H1 (cell line): Measurements from ENCODE around the gene TNRC6A.

Experiments
- CTCF ChIP-seq, 3 experiments: IDR thresholded peaks; 1 replicate in 2 of 3; 2 replicates in 1 of 3; pipeline versions ENCODE4 v1.5.1 to v1.6.1; 2011; ENCODE audit warnings: low read length in 3 of 3, mild to moderate bottlenecking in 3 of 3, inconsistent platforms in 2 of 3, low read depth in 1 of 3, moderate library complexity in 1 of 3; ENCODE audit not compliant: insufficient read depth in 1 of 3; ENCODE audit errors: control extremely low read depth in 1 of 3
- EGR1 ChIP-seq: IDR thresholded peaks from 2 replicates; pipeline ENCODE4 v1.6.1; 2011; ENCODE audit warnings: low read depth, low read length, borderline replicate concordance
- EP300 ChIP-seq, 2 experiments: IDR thresholded peaks; 1 replicate in 1 of 2; 2 replicates in 1 of 2; pipeline ENCODE4 v1.6.1; 2011 to 2012; ENCODE audit warnings: low read depth in 2 of 2, low read length in 2 of 2, mild to moderate bottlenecking in 2 of 2, borderline replicate concordance in 1 of 2, inconsistent platforms in 1 of 2, moderate library complexity in 1 of 2
- MAX ChIP-seq: IDR thresholded peaks from 2 replicates; pipeline ENCODE4 v1.6.1; 2012; ENCODE audit warnings: inconsistent platforms
- POLR2A ChIP-seq, 2 experiments: IDR thresholded peaks; 1 replicate in 1 of 2; 2 replicates in 1 of 2; pipeline ENCODE4 v1.6.1; 2011; ENCODE audit warnings: low read depth in 2 of 2, low read length in 2 of 2, mild to moderate bottlenecking in 2 of 2; ENCODE audit errors: control extremely low read depth in 1 of 2
- POLR2AphosphoS5 ChIP-seq: IDR thresholded peaks from 2 replicates; pipeline ENCODE4 v1.6.1; 2011; ENCODE audit warnings: low read depth, low read length
- SP1 ChIP-seq: IDR thresholded peaks from 2 replicates; pipeline ENCODE4 v1.6.1; 2011; ENCODE audit warnings: low read depth, low read length

- TF ChIP-seq CTCF (IDR thresholded peaks at IDR 0.05; ENCODE audit: control extremely low read depth in 1 of 3, insufficient read depth in 1 of 3, low read depth in 1 of 3, low read length in 3 of 3) (no peak), SP1 (no peak), EP300 (IDR thresholded peaks at IDR 0.05; ENCODE audit: borderline replicate concordance in 1 of 2, low read depth in 2 of 2, low read length in 2 of 2) (no peak), POLR2A (IDR thresholded peaks at IDR 0.05; ENCODE audit: control extremely low read depth in 1 of 2, low read depth in 2 of 2, low read length in 2 of 2) (no peak), MAX (no peak), POLR2AphosphoS5 (no peak), EGR1 (no peak)
These were observed 25.9 kb downstream of the TNRC6A start for GRCh38 chr16:24755201-24755874.
